SK-N-SH (cell line): ENCODE results near the gene NEK7. TPM values are rescaled to one million over a fixed set of nuclear protein-coding genes. Genes with fewer than 3 reads are reported as not detected.

ENCODE experiments used
- CTCF ChIA-PET: fragments of 300-600, 350-600 bp; formaldehyde crosslinking; extraction: SDS; loops from one replicate; lab custom pipeline; 2021; lab: Yijun Ruan, JAX
- POLR2A ChIA-PET: fragments of 350-600 bp; sonication (Branson Sonifier 250); formaldehyde crosslinking; extraction: SDS; loops from one replicate; lab custom pipeline; 2020; ENCODE audit warnings: antibody characterized with exemption, inconsistent platforms; lab: Yijun Ruan, JAX
- DNase-seq: peaks from one replicate; pipeline ENCODE4 v3.0.0; 2012
- H2AFZ ChIP-seq: fragments of 200-600 bp; sonication (generic); 2 replicates; pipeline ENCODE4 v1.8.1; 2016; ENCODE audit warnings: antibody characterized with exemption, mild to moderate bottlenecking, low read depth
- H3F3A ChIP-seq: fragments of 200-600 bp; sonication (generic); replicated peaks from 2 replicates; pipeline ENCODE3; 2016; ENCODE audit warnings: antibody characterized with exemption, mild to moderate bottlenecking; ENCODE audit not compliant: insufficient read depth
- H3K27ac ChIP-seq, 2 experiments: fragments of 200-500 bp in 1 of 2; fragments of 200-600 bp in 1 of 2; sonication (Bioruptor generic) in 1 of 2; sonication (generic), shearing (Covaris generic) in 1 of 2; 2 replicates each; pipeline versions ENCODE4 v1.5.1 to v1.6.1; 2014 to 2016; ENCODE audit warnings: low read depth in 2 of 2, inconsistent platforms in 1 of 2, low read length in 1 of 2, mild to moderate bottlenecking in 1 of 2, mixed read lengths in 1 of 2
- H3K27me3 ChIP-seq: fragments of 200-600 bp; sonication (generic), shearing (Covaris generic); 2 replicates; pipeline ENCODE4 v1.6.1; 2016; ENCODE audit warnings: mixed run types; ENCODE audit not compliant: insufficient read depth
- H3K36me3 ChIP-seq, 2 experiments: fragments of 200-500 bp in 1 of 2; fragments of 200-600 bp in 1 of 2; sonication (Bioruptor generic) in 1 of 2; sonication (generic) in 1 of 2; replicated peaks in 1 of 2; 2 replicates each; pipeline versions ENCODE3 to v1.5.1; 2014 to 2016; ENCODE audit warnings: low read length in 1 of 2, mild to moderate bottlenecking in 1 of 2; ENCODE audit not compliant: insufficient read depth in 2 of 2, control insufficient read depth in 1 of 2
- H3K4me1 ChIP-seq, 2 experiments: fragments of 200-500 bp in 1 of 2; fragments of 200-600 bp in 1 of 2; sonication (Bioruptor generic) in 1 of 2; sonication (generic), shearing (Covaris generic) in 1 of 2; 2 replicates each; pipeline versions ENCODE4 v1.5.1 to v1.6.1; 2014 to 2016; ENCODE audit warnings: low read depth in 1 of 2, low read length in 1 of 2, mixed run types in 1 of 2; ENCODE audit not compliant: insufficient read depth in 2 of 2, control insufficient read depth in 1 of 2
- H3K4me2 ChIP-seq: fragments of 200-600 bp; sonication (generic), shearing (Covaris generic); 2 replicates; pipeline ENCODE4 v1.6.1; 2017; ENCODE audit warnings: mixed run types
- H3K4me3 ChIP-seq, 2 experiments: fragments of 200-500 bp in 1 of 2; fragments of 200-600 bp in 1 of 2; sonication (Bioruptor generic) in 1 of 2; sonication (generic), shearing (Covaris generic) in 1 of 2; 2 replicates each; pipeline versions ENCODE4 v1.5.1 to v1.8.1; 2014 to 2016; ENCODE audit warnings: low read depth in 2 of 2, inconsistent platforms in 1 of 2, low read length in 1 of 2, mild to moderate bottlenecking in 1 of 2, mixed read lengths in 1 of 2, moderate library complexity in 1 of 2
- H3K79me2 ChIP-seq: fragments of 200-600 bp; sonication (generic); 2 replicates; pipeline ENCODE4 v1.8.1; 2017; ENCODE audit warnings: mild to moderate bottlenecking; ENCODE audit not compliant: insufficient read depth
- H3K9ac ChIP-seq: fragments of 200-600 bp; sonication (generic); 2 replicates; pipeline ENCODE4 v1.6.1; 2017; ENCODE audit warnings: mixed run types
- H3K9me2 ChIP-seq: fragments of 200-600 bp; sonication (generic); 2 replicates; pipeline ENCODE4 v1.6.1; 2017; ENCODE audit warnings: mixed run types
- H3K9me3 ChIP-seq: fragments of 200-600 bp; sonication (generic); 2 replicates; pipeline ENCODE4 v1.6.1; 2017; ENCODE audit warnings: mixed run types, mild to moderate bottlenecking, moderate library complexity
- H4K20me1 ChIP-seq: fragments of 200-600 bp; sonication (generic); 2 replicates; pipeline ENCODE4 v1.6.1; 2017; ENCODE audit warnings: mild to moderate bottlenecking, mixed run types; ENCODE audit not compliant: insufficient read depth
- CHD2 ChIP-seq: fragments of 150-350 bp; IDR thresholded peaks from 2 replicates; pipeline ENCODE4 v1.6.1; 2018; ENCODE audit warnings: low read length; ENCODE audit not compliant: partially characterized antibody
- FOXJ3 ChIP-seq: sonication (generic); formaldehyde crosslinking; IDR thresholded peaks from 2 replicates; pipeline ENCODE4 v1.5.1; 2020; ENCODE audit warnings: mild to moderate bottlenecking, missing genetic modification reagents
- FOXM1 ChIP-seq: IDR thresholded peaks from 2 replicates; pipeline ENCODE4 v1.4.0; 2012; ENCODE audit warnings: low read depth, mild to moderate bottlenecking
- GATA2 ChIP-seq: sonication (generic); formaldehyde crosslinking; IDR thresholded peaks from 2 replicates; pipeline ENCODE4 v1.5.0; 2020; ENCODE audit warnings: mild to moderate bottlenecking, missing genetic modification reagents
- MXI1 ChIP-seq: IDR thresholded peaks from 2 replicates; pipeline ENCODE4 v1.6.1; 2012; ENCODE audit warnings: mild to moderate bottlenecking, low read depth, low read length, improper control_type of control experiment
- NRF1 ChIP-seq: IDR thresholded peaks from 2 replicates; pipeline ENCODE4 v1.6.1; 2012; ENCODE audit warnings: low read depth, mild to moderate bottlenecking, low read length
- POLR2AphosphoS5 ChIP-seq: IDR thresholded peaks from 2 replicates; pipeline ENCODE4 v1.6.1; 2012; ENCODE audit warnings: low read depth, low read length
- RAD21 ChIP-seq: IDR thresholded peaks from 2 replicates; pipeline ENCODE4 v1.6.1; 2012; ENCODE audit warnings: mild to moderate bottlenecking, low read length
- RCOR1 ChIP-seq: fragments of 150-350 bp; IDR thresholded peaks from 2 replicates; pipeline ENCODE4 v1.6.1; 2017; ENCODE audit warnings: antibody characterized with exemption, low read length
- RXRA ChIP-seq: IDR thresholded peaks from 2 replicates; pipeline ENCODE4 v1.4.0; 2012; ENCODE audit warnings: low read depth, mild to moderate bottlenecking, borderline replicate concordance
- SIN3A ChIP-seq: IDR thresholded peaks from 2 replicates; pipeline ENCODE4 v1.6.1; 2012; ENCODE audit warnings: low read depth, mild to moderate bottlenecking, low read length, moderate library complexity, borderline replicate concordance
- SMC3 ChIP-seq: IDR thresholded peaks from 2 replicates; pipeline ENCODE4 v1.6.1; 2012; ENCODE audit warnings: low read depth, low read length, improper control_type of control experiment
- TAF1 ChIP-seq: IDR thresholded peaks from 2 replicates; pipeline ENCODE4 v1.6.1; 2012; ENCODE audit warnings: low read depth, mild to moderate bottlenecking, low read length, moderate library complexity, borderline replicate concordance
- TCF12 ChIP-seq: IDR thresholded peaks from 2 replicates; pipeline ENCODE4 v1.4.0; 2012
- TEAD4 ChIP-seq: IDR thresholded peaks from 2 replicates; pipeline ENCODE4 v1.4.0; 2012; ENCODE audit warnings: mild to moderate bottlenecking, borderline replicate concordance; ENCODE audit not compliant: insufficient read depth
- YY1 ChIP-seq: IDR thresholded peaks from 2 replicates; pipeline ENCODE4 v1.4.0; 2012; ENCODE audit warnings: low read depth, mild to moderate bottlenecking
- WGBS: methylation state at CpG from one replicate; pipeline ENCODE4 v1.1.6; 2017; ENCODE audit warnings: low lambda C conversion rate; 5-methylcytosine and 5-hydroxymethylcytosine counted together
- polyA plus RNA-seq, 3 experiments: library from polyadenylated mRNA; depleted of rRNA; stranded (reverse); fragments of >200 nt; gene quantifications; 2 replicates each; pipeline ENCODE4 v1.2.3, GENCODE V29; 2012
- TF ChIP-seq, protein P1 (sequence below): IDR thresholded peaks from 2 replicates; pipeline ENCODE4 v1.6.1; 2012; ENCODE audit warnings: mild to moderate bottlenecking, low read depth, low read length, moderate library complexity
- TF ChIP-seq, protein P2 (sequence below): IDR thresholded peaks from 2 replicates; pipeline ENCODE4 v1.4.0; 2012; ENCODE audit warnings: low read depth, borderline replicate concordance
- TF ChIP-seq, protein P3 (sequence below): IDR thresholded peaks from 2 replicates; pipeline ENCODE4 v1.4.0; 2012; ENCODE audit warnings: low read depth, borderline replicate concordance
- TF ChIP-seq, protein P4 (sequence below): fragments of 150-350 bp; IDR thresholded peaks from 2 replicates; pipeline ENCODE4 v1.6.1; 2017; ENCODE audit warnings: antibody characterized with exemption, low read length, low read depth, borderline replicate concordance
- TF ChIP-seq, protein P5 (sequence below): IDR thresholded peaks from 2 replicates; pipeline ENCODE4 v1.4.0; 2012; ENCODE audit warnings: low read depth
- TF ChIP-seq, protein P6 (sequence below): IDR thresholded peaks from 2 replicates; pipeline ENCODE4; 2012
- TF ChIP-seq, protein P7 (sequence below): fragments of 200-600 bp; sonication (generic); IDR thresholded peaks from 2 replicates; pipeline ENCODE4 v1.6.1; 2017; ENCODE audit warnings: antibody characterized with exemption, mild to moderate bottlenecking, moderate library complexity

NEK7 gene
- polyA plus RNA-seq, 1 of the 3 experiments (the other 2 are of a cell fraction) = 85.8 TPM

DNA sequence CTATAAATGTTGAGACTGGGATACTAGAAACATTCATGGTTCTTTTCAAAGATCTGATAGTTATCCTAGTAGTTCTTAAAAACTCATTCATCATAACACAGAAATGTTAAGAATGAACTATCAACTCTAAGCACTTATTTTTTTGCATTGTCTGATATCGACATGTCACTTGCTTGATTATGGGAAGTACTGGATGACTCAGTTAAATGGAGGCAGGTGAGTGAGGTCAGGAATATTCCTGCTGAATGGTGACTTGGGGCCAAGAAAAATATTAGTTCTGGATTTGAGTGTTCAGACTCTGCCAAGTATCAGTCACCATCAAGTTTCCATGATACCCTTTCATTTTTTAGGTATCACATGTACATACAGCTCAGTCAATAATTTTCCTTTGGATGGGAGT is 63.6 kb downstream of the NEK7 start:
- no peak overlapping the region for H3K4me3 ChIP-seq
- H3K9me3 ChIP-seq = peaks cover 4% of the 10 kb centered on the region; the same call in 1 of the 2 replicates
- H3K9me2 ChIP-seq = no peaks in the 10 kb centered on the region
- peak overlapping the region; percentile 23; the same call in 1 of the 2 replicates for H3K9ac ChIP-seq
- POLR2A ChIA-PET = no interaction called here
- peaks cover 84% of the 10 kb centered on the region for H3K79me2 ChIP-seq
- H3K36me3 ChIP-seq = peaks cover 9 to 36% of the 10 kb centered on the region in 2 experiments
- H3K27ac ChIP-seq = peak overlapping the region; percentile 64 to 87; a peak in 3 of 4 replicates
- DNase-seq = no peak
- H3K4me2 ChIP-seq = peak overlapping the region; percentile 15; the same call in 1 of the 2 replicates
- 17% methylated on average over 1 of the region's 1 CpG for WGBS
- H3K27me3 ChIP-seq = no peaks in the 10 kb centered on the region
- H4K20me1 ChIP-seq = no peaks in the 10 kb centered on the region
- peaks cover 66% of the 10 kb centered on the region for H3F3A ChIP-seq
- no peak overlapping the region for H2AFZ ChIP-seq
- H3K4me1 ChIP-seq = no peaks in the 10 kb centered on the region; a peak in 1 of 4 replicates
- CTCF ChIA-PET = no interaction called here
- no peak for TF ChIP-seq FOXJ3 (CRISPR knock-in tag)
- TF ChIP-seq, protein P1, sequence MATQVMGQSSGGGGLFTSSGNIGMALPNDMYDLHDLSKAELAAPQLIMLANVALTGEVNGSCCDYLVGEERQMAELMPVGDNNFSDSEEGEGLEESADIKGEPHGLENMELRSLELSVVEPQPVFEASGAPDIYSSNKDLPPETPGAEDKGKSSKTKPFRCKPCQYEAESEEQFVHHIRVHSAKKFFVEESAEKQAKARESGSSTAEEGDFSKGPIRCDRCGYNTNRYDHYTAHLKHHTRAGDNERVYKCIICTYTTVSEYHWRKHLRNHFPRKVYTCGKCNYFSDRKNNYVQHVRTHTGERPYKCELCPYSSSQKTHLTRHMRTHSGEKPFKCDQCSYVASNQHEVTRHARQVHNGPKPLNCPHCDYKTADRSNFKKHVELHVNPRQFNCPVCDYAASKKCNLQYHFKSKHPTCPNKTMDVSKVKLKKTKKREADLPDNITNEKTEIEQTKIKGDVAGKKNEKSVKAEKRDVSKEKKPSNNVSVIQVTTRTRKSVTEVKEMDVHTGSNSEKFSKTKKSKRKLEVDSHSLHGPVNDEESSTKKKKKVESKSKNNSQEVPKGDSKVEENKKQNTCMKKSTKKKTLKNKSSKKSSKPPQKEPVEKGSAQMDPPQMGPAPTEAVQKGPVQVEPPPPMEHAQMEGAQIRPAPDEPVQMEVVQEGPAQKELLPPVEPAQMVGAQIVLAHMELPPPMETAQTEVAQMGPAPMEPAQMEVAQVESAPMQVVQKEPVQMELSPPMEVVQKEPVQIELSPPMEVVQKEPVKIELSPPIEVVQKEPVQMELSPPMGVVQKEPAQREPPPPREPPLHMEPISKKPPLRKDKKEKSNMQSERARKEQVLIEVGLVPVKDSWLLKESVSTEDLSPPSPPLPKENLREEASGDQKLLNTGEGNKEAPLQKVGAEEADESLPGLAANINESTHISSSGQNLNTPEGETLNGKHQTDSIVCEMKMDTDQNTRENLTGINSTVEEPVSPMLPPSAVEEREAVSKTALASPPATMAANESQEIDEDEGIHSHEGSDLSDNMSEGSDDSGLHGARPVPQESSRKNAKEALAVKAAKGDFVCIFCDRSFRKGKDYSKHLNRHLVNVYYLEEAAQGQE = no peak
- TF ChIP-seq, protein P2, sequence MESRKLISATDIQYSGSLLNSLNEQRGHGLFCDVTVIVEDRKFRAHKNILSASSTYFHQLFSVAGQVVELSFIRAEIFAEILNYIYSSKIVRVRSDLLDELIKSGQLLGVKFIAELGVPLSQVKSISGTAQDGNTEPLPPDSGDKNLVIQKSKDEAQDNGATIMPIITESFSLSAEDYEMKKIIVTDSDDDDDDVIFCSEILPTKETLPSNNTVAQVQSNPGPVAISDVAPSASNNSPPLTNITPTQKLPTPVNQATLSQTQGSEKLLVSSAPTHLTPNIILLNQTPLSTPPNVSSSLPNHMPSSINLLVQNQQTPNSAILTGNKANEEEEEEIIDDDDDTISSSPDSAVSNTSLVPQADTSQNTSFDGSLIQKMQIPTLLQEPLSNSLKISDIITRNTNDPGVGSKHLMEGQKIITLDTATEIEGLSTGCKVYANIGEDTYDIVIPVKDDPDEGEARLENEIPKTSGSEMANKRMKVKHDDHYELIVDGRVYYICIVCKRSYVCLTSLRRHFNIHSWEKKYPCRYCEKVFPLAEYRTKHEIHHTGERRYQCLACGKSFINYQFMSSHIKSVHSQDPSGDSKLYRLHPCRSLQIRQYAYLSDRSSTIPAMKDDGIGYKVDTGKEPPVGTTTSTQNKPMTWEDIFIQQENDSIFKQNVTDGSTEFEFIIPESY = peak; percentile 72; the same call in 1 of the 2 replicates
- no peak for TF ChIP-seq RAD21
- TF ChIP-seq, protein P3, sequence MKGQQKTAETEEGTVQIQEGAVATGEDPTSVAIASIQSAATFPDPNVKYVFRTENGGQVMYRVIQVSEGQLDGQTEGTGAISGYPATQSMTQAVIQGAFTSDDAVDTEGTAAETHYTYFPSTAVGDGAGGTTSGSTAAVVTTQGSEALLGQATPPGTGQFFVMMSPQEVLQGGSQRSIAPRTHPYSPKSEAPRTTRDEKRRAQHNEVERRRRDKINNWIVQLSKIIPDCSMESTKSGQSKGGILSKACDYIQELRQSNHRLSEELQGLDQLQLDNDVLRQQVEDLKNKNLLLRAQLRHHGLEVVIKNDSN = no peak
- TF ChIP-seq MXI1 = no peak
- TF ChIP-seq SMC3 = no peak
- TF ChIP-seq, protein P4, sequence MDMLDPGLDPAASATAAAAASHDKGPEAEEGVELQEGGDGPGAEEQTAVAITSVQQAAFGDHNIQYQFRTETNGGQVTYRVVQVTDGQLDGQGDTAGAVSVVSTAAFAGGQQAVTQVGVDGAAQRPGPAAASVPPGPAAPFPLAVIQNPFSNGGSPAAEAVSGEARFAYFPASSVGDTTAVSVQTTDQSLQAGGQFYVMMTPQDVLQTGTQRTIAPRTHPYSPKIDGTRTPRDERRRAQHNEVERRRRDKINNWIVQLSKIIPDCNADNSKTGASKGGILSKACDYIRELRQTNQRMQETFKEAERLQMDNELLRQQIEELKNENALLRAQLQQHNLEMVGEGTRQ = no peak
- TF ChIP-seq, protein P5, sequence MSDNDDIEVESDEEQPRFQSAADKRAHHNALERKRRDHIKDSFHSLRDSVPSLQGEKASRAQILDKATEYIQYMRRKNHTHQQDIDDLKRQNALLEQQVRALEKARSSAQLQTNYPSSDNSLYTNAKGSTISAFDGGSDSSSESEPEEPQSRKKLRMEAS = 0 out of 2 replicates have a peak, but pooled peaks have one; percentile 36
- TF ChIP-seq, protein P6, sequence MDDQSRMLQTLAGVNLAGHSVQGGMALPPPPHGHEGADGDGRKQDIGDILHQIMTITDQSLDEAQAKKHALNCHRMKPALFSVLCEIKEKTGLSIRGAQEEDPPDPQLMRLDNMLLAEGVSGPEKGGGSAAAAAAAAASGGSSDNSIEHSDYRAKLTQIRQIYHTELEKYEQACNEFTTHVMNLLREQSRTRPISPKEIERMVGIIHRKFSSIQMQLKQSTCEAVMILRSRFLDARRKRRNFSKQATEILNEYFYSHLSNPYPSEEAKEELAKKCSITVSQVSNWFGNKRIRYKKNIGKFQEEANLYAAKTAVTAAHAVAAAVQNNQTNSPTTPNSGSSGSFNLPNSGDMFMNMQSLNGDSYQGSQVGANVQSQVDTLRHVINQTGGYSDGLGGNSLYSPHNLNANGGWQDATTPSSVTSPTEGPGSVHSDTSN = peak; percentile 94
- no peak for TF ChIP-seq GATA2 (CRISPR knock-in tag)
- TF ChIP-seq RXRA = peak; percentile 90
- no peak for TF ChIP-seq NRF1
- no peak for TF ChIP-seq CHD2
- no peak for TF ChIP-seq TAF1
- peak; percentile 92 for TF ChIP-seq TEAD4
- TF ChIP-seq POLR2AphosphoS5 = peak; percentile 77; the same call in 1 of the 2 replicates
- no peak; the same call in 1 of the 2 replicates for TF ChIP-seq SIN3A
- peak; percentile 74; the same call in 1 of the 2 replicates for TF ChIP-seq FOXM1
- TF ChIP-seq TCF12 = peak; percentile 93
- no peak for TF ChIP-seq RCOR1
- TF ChIP-seq YY1 = no peak
- TF ChIP-seq, protein P7, sequence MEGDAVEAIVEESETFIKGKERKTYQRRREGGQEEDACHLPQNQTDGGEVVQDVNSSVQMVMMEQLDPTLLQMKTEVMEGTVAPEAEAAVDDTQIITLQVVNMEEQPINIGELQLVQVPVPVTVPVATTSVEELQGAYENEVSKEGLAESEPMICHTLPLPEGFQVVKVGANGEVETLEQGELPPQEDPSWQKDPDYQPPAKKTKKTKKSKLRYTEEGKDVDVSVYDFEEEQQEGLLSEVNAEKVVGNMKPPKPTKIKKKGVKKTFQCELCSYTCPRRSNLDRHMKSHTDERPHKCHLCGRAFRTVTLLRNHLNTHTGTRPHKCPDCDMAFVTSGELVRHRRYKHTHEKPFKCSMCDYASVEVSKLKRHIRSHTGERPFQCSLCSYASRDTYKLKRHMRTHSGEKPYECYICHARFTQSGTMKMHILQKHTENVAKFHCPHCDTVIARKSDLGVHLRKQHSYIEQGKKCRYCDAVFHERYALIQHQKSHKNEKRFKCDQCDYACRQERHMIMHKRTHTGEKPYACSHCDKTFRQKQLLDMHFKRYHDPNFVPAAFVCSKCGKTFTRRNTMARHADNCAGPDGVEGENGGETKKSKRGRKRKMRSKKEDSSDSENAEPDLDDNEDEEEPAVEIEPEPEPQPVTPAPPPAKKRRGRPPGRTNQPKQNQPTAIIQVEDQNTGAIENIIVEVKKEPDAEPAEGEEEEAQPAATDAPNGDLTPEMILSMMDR = no peak
